HL-60 (cell line): Measurements from ENCODE around the gene CSRNP2.

ENCODE experiments used
- DNase-seq, 2 experiments: peaks; one replicate each; pipeline ENCODE4 v3.0.0-alpha.2; 2010 to 2020; ENCODE audit warnings: low read depth in 1 of 2, low spot score in 1 of 2
- H3K27ac ChIP-seq: fragments of 250-450 bp; sonication (Bioruptor Pico); replicated peaks from 2 replicates; pipeline ENCODE4 v1.5.1; 2020; ENCODE audit warnings: mild to moderate bottlenecking, moderate library complexity
- H3K27me3 ChIP-seq: fragments of 250-450 bp; sonication (Bioruptor Pico); 2 replicates; pipeline ENCODE4 v1.5.1; 2021; ENCODE audit warnings: mild to moderate bottlenecking, moderate library complexity; ENCODE audit not compliant: insufficient read depth, poor library complexity, severe bottlenecking
- H3K4me3 ChIP-seq: replicated peaks from 2 replicates; pipeline ENCODE4 v1.5.1; 2011; ENCODE audit warnings: mild to moderate bottlenecking, control low read depth, low read length; ENCODE audit not compliant: insufficient read depth
- GABPA ChIP-seq: IDR thresholded peaks from 2 replicates; pipeline ENCODE4 v1.6.1; 2012; ENCODE audit warnings: low read depth
- POLR2AphosphoS5 ChIP-seq: IDR thresholded peaks from 2 replicates; pipeline ENCODE4 v1.6.1; 2012; ENCODE audit warnings: low read depth
- REST ChIP-seq: IDR thresholded peaks from 2 replicates; pipeline ENCODE4 v1.6.1; 2012; ENCODE audit warnings: low read depth; ENCODE audit not compliant: insufficient replicate concordance
- SPI1 ChIP-seq: IDR thresholded peaks from 2 replicates; pipeline ENCODE4 v1.6.1; 2012; ENCODE audit warnings: low read depth, mild to moderate bottlenecking, borderline replicate concordance
- TF ChIP-seq, protein P1 (sequence below): IDR thresholded peaks from one replicate; pipeline ENCODE4 v1.5.1; 2011; ENCODE audit warnings: low read length, control low read depth, inconsistent platforms; ENCODE audit not compliant: insufficient read depth

Gene CSRNP2

GRCh38 chr12:51086933-51087332 lies 3.5 kb upstream of the CSRNP2 start:
- no peak for DNase-seq
- no peak overlapping the region for H3K27ac ChIP-seq
- no peaks in the 10 kb centered on the region for H3K27me3 ChIP-seq
- no peak overlapping the region for H3K4me3 ChIP-seq
- TF ChIP-seq POLR2AphosphoS5: no peak
- TF ChIP-seq, protein P1, sequence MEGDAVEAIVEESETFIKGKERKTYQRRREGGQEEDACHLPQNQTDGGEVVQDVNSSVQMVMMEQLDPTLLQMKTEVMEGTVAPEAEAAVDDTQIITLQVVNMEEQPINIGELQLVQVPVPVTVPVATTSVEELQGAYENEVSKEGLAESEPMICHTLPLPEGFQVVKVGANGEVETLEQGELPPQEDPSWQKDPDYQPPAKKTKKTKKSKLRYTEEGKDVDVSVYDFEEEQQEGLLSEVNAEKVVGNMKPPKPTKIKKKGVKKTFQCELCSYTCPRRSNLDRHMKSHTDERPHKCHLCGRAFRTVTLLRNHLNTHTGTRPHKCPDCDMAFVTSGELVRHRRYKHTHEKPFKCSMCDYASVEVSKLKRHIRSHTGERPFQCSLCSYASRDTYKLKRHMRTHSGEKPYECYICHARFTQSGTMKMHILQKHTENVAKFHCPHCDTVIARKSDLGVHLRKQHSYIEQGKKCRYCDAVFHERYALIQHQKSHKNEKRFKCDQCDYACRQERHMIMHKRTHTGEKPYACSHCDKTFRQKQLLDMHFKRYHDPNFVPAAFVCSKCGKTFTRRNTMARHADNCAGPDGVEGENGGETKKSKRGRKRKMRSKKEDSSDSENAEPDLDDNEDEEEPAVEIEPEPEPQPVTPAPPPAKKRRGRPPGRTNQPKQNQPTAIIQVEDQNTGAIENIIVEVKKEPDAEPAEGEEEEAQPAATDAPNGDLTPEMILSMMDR: no peak
- TF ChIP-seq SPI1: no peak
- no peak for TF ChIP-seq GABPA
- TF ChIP-seq REST: no peak

DNA sequence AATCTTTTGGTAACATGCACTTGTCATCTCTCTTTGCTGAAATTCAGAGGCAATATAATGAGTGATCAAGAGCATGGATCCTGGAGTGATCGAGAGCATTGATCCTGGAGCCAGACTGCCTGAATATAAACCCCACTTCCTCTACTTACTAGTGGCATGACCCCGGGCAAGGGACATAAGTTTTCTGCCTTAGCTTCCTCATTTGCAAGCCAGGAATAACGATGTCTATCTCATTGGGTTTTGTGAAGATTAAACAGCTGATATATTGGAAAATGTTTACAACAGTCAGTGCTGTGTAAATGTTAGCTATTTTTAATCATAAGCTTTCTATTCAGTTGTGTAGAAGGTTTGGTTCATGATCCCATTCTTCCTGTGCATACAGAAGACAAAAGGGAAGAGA lies 2.4 kb upstream of the CSRNP2 start:
- DNase-seq: peak in 1 of 2 experiments; percentile 48
- Histone ChIP-seq H3K4me3 (no peak overlapping the region), H3K27ac (peak overlapping the region; percentile 2), H3K27me3 (no peaks in the 10 kb centered on the region)
- TF ChIP-seq REST (no peak), POLR2AphosphoS5 (no peak), SPI1 (peak; percentile 75), GABPA (no peak)
- TF ChIP-seq, protein P1: no peak

- no peak for DNase-seq
- TF ChIP-seq SPI1: no peak
- TF ChIP-seq, protein P1: no peak
- TF ChIP-seq REST: no peak
- no peak for TF ChIP-seq GABPA
- TF ChIP-seq POLR2AphosphoS5: no peak
- peak overlapping the region; percentile 91 for H3K4me3 ChIP-seq
- H3K27me3 ChIP-seq: no peaks in the 10 kb centered on the region
- H3K27ac ChIP-seq: no peak overlapping the region
These were observed 753 bp downstream of the CSRNP2 start for GRCh38 chr12:51082561-51083125.
